Measurements from ENCODE around the gene APP.

GRCh38 chr21:26105819-26106218 lies 64.8 kb downstream of the APP start:
- no peak for TF ChIP-seq POLR2A (IDR thresholded peaks at IDR 0.05)
- TF ChIP-seq CTCF (IDR thresholded peaks at IDR 0.05) = no peak
